Suprapubic skin (tissue), 4 donors: ENCODE data around the gene YLPM1. TPM values are rescaled to one million over a fixed set of nuclear protein-coding genes. Genes with fewer than 3 reads are reported as not detected.

Source experiments
- DNase-seq, 2 donors: peaks; one replicate each; pipeline ENCODE4 v3.0.0-alpha.2; 2019; ENCODE audit warnings: low spot score in 2 of 2
- H3K27ac ChIP-seq: fragments of 200-600 bp; sonication (generic); one replicate; pipeline ENCODE4 v1.5.1; 2019
- H3K27me3 ChIP-seq: fragments of 200-600 bp; sonication (generic); one replicate; pipeline ENCODE4 v1.5.1; 2019
- H3K36me3 ChIP-seq: fragments of 200-600 bp; sonication (generic); one replicate; pipeline ENCODE4 v1.5.1; 2019
- H3K4me1 ChIP-seq: fragments of 200-600 bp; sonication (generic); one replicate; pipeline ENCODE4 v1.5.1; 2019
- H3K4me3 ChIP-seq: fragments of 200-600 bp; sonication (generic); one replicate; pipeline ENCODE4 v1.5.1; 2019; ENCODE audit warnings: mild to moderate bottlenecking
- H3K9me3 ChIP-seq: fragments of 200-600 bp; sonication (generic); one replicate; pipeline ENCODE4 v1.5.1; 2019
- CTCF ChIP-seq, 2 donors: fragments of 200-600 bp in 1 of 2; fragments of 450-650 bp in 1 of 2; sonication (generic) in 1 of 2; IDR thresholded peaks; one replicate each; pipeline ENCODE4 v1.5.1; 2016 to 2019; ENCODE audit warnings: antibody characterized with exemption in 2 of 2, mild to moderate bottlenecking in 1 of 2, moderate library complexity in 1 of 2
- EP300 ChIP-seq: sonication (generic); formaldehyde crosslinking; IDR thresholded peaks from one replicate; pipeline ENCODE4 v1.6.1; 2017; ENCODE audit warnings: antibody characterized with exemption
- POLR2A ChIP-seq, 2 donors: fragments of 450-650 bp; IDR thresholded peaks; one replicate each; pipeline ENCODE4 v1.6.1; 2017; ENCODE audit warnings: antibody characterized with exemption in 2 of 2, mild to moderate bottlenecking in 2 of 2, moderate library complexity in 2 of 2
- POLR2AphosphoS5 ChIP-seq, 3 donors: sonication (generic); formaldehyde crosslinking; IDR thresholded peaks; one replicate each; pipeline ENCODE4 v1.6.1; 2017; ENCODE audit warnings: antibody characterized with exemption in 3 of 3
- WGBS: methylation state at CpG from one replicate; pipeline ENCODE4 v1.1.5; 2018; 5-methylcytosine and 5-hydroxymethylcytosine counted together
- total RNA-seq, 4 donors: library from RNA; depleted of rRNA; stranded (reverse); fragments of >200 nt; gene quantifications; one replicate each; pipeline ENCODE4 v1.1.0, GENCODE V29; 2016

The YLPM1 gene
- total RNA-seq, 4 donors from 2014 or later = 42.9 to 118 (median 58.2) TPM

DNA sequence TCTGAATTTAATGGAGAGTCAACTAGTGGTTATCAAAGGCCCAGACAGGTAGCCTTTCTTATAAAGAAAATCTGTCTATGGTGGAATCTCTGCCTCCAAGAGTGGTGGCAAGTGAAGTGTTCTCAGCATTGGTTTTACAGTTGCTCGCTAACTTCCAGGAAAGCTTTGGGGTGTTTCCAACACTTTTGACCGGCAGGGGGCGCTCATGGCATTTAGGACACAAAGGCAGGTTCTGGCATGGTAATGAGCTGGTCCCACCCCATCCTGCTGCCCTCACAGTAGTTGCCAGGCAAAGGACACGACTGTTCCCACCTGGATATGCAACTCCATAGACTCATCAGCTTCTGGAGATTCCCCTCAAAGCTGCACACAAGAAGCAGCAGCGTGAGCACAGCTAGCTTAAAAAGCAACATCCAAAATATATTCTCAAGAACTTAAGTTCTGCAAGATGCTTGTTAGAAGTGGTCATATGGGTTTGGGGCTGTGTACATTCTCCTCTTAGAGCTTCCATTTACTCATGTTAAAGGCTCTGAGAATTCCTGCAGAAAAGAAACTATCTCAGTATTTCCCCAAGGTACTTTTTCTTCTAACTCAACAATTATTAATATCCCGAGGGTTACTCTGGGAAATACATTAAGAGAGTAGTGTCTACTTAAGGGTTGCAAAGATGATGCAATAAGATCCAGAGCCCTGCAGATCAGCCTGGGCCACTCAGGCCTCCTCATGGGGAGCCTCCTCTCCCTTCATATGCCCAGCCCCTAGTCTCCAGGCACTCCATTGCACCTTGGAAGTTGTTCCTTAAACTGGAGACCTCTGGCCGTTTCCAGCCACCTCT lies 98.0 kb downstream of the YLPM1 start:
- peaks cover 4% of the 10 kb centered on the region for H3K4me1 ChIP-seq
- no peak overlapping the region for H3K27ac ChIP-seq
- WGBS = 30% methylated on average over 6 of the region's 7 CpGs
- peak; percentile 94 to 95 for DNase-seq
- TF ChIP-seq POLR2A (IDR thresholded peaks at IDR 0.05) = no peak
- TF ChIP-seq CTCF (IDR thresholded peaks at IDR 0.05) = peak; percentile 70 to 72
- no peak for TF ChIP-seq POLR2AphosphoS5 (IDR thresholded peaks at IDR 0.05)
- no peak for TF ChIP-seq EP300
- no peaks in the 10 kb centered on the region for H3K9me3 ChIP-seq
- no peaks in the 10 kb centered on the region for H3K27me3 ChIP-seq
- no peak overlapping the region for H3K4me3 ChIP-seq
- no peaks in the 10 kb centered on the region for H3K36me3 ChIP-seq

DNA sequence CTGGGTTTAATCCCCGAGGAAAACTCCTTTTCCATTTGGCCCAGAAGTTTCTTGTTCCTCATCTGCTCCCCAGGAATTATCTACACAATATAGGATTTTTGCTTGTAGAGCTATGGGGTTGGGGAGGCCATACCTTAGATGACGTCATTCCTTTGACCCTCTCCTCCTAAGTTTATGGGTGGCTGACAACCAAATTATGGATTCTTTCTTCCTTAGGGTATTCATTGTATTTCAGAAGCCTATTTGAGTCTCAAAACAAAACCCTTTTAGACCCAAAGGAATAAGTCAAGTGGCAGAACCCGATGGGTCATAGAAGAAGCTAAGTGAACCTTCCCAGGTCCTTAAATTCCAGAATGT lies 98.6 kb downstream of the YLPM1 start:
- TF ChIP-seq CTCF (IDR thresholded peaks at IDR 0.05) = no peak
- TF ChIP-seq POLR2A (IDR thresholded peaks at IDR 0.05) = no peak
- TF ChIP-seq POLR2AphosphoS5 (IDR thresholded peaks at IDR 0.05) = no peak
- no peaks in the 10 kb centered on the region for H3K27me3 ChIP-seq
- no peaks in the 10 kb centered on the region for H3K9me3 ChIP-seq
- DNase-seq = no peak
- no peak overlapping the region for H3K4me3 ChIP-seq
- H3K27ac ChIP-seq = no peak overlapping the region
- H3K4me1 ChIP-seq = peaks cover 4% of the 10 kb centered on the region
- H3K36me3 ChIP-seq = no peaks in the 10 kb centered on the region
- 77% methylated on average over 3 of the region's 3 CpGs for WGBS

GRCh38 chr14:74863274-74863673 lies 100.2 kb downstream of the YLPM1 start:
- DNase-seq = no peak
- H3K4me1 ChIP-seq = peaks cover 4% of the 10 kb centered on the region
- no peak overlapping the region for H3K27ac ChIP-seq
- no peaks in the 10 kb centered on the region for H3K27me3 ChIP-seq
- TF ChIP-seq CTCF (IDR thresholded peaks at IDR 0.05) = no peak
- TF ChIP-seq POLR2A (IDR thresholded peaks at IDR 0.05) = no peak
- WGBS = 71% methylated on average over 7 of the region's 9 CpGs
- no peaks in the 10 kb centered on the region for H3K36me3 ChIP-seq
- no peaks in the 10 kb centered on the region for H3K9me3 ChIP-seq
- H3K4me3 ChIP-seq = no peak overlapping the region

DNA sequence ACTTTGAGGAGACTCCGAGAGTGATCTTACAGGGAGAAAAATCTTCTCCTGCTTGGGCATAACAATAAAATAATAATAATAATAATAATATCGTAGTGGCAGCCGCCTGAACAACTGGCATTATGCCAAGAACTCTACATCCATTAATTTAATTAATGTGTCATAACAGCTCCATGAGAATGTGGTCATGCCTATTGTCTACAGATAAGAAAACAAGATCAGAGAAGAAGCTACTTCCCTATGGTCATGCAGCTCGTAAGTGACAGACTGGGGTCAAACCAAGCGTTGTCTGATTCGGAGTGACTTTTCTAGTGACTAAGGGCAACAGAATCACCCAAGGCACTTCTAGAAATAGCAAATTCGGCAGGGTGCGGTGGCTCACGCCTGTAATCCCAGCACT lies 101.1 kb downstream of the YLPM1 start:
- TF ChIP-seq CTCF (IDR thresholded peaks at IDR 0.05) = no peak

DNA sequence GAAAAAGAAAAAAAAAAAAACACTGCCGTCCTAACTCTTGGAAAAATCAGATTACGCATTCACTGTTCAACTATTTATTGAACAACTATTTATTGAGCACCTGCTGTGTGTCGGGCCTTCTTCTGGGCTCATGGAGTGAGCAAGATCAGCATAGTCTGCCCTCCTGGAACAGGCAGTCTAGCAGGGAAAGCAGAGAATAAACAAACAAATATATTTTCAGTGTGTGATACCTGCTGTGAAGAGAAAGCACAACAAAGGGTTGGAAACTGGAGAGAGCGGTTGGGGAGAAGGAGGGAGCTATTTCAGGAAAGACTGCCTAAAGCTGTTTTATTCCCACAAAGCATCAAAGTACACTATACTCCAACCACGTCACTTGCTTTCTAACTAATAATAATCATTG lies 102.0 kb downstream of the YLPM1 start:
- H3K27ac ChIP-seq = no peak overlapping the region
- TF ChIP-seq CTCF (IDR thresholded peaks at IDR 0.05) = no peak
- TF ChIP-seq POLR2A (IDR thresholded peaks at IDR 0.05) = no peak
- no peak for TF ChIP-seq POLR2AphosphoS5 (IDR thresholded peaks at IDR 0.05)
- TF ChIP-seq EP300 = no peak
- no peaks in the 10 kb centered on the region for H3K36me3 ChIP-seq
- 90% methylated on average over 5 of the region's 5 CpGs for WGBS
- H3K4me1 ChIP-seq = peaks cover 4% of the 10 kb centered on the region
- no peak overlapping the region for H3K4me3 ChIP-seq
- no peaks in the 10 kb centered on the region for H3K27me3 ChIP-seq
- no peak for DNase-seq
- no peaks in the 10 kb centered on the region for H3K9me3 ChIP-seq

More for the DNA sequence above, 101.1 kb downstream of the YLPM1 start:
- 81% methylated on average over 9 of the region's 9 CpGs for WGBS
- DNase-seq = no peak
- H3K36me3 ChIP-seq = no peaks in the 10 kb centered on the region
- H3K4me1 ChIP-seq = peaks cover 4% of the 10 kb centered on the region
- no peaks in the 10 kb centered on the region for H3K27me3 ChIP-seq
- no peaks in the 10 kb centered on the region for H3K9me3 ChIP-seq
- H3K4me3 ChIP-seq = no peak overlapping the region
- no peak overlapping the region for H3K27ac ChIP-seq
